Measurements from ENCODE around the gene ANXA11.

Gene ANXA11

DNA sequence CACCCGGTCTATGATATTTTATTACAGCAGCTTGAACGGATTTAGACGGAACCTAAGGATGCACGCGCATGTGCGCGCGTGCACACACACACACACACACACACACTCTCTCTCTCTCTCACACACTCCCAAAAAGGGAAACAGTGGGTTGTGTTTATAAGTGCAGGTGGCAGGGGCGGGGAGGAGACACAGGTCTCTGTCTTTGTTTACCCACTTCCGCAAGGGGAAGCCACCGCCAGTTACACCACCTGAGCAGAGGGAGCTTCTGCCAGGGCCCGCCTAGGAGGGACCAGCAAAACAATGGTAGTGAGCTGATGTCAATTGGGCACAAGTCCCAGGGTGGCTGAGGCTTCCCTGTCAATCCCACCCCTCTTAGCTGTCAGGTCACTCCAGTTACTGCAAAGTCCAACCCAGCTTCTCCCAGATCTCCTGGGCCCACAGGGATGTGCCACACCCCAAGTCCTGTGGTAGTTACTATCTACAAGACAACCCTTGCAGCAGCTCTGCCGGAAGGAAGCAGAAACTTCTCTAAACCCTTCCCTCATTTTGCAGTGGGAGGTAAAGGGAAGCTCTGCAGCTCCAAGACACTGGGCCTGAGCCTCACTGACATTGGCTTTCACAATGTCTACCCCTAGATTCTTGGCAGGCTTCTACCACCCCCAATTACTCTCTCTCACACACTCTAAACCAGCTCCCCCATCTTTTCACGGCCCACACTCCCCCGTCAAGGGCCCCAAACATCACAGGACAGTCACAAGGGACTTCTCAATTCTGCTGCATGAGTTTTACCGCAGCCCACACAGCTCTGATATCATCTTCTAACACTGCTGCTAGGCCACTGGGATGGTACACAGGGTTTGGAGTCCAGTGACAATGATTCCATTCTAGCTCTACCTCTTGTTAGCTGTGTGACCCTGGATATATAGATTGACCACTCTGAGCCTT lies 17.6 kb downstream of the ANXA11 start:
- no peak for FAIRE-seq

DNA sequence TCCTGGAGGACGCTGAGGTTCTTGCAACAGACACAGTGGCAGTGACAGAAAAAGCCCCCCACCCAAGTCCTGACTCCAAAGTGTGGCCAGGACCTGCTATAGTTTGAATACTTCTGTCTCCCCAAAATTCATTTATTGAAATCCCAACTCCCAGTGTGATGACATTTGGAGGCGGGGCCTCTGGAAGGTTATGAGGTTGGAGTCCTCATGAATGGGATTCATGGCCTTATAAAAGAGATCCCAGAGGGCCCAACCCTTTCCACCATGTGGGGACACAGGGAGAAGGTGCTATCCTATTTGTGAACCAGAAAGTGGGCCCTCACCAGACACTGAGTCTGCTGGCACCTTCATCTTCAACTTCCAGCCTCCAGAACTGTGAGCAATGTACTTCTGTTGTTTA lies 18.3 kb downstream of the ANXA11 start:
- no peak for FAIRE-seq

DNA sequence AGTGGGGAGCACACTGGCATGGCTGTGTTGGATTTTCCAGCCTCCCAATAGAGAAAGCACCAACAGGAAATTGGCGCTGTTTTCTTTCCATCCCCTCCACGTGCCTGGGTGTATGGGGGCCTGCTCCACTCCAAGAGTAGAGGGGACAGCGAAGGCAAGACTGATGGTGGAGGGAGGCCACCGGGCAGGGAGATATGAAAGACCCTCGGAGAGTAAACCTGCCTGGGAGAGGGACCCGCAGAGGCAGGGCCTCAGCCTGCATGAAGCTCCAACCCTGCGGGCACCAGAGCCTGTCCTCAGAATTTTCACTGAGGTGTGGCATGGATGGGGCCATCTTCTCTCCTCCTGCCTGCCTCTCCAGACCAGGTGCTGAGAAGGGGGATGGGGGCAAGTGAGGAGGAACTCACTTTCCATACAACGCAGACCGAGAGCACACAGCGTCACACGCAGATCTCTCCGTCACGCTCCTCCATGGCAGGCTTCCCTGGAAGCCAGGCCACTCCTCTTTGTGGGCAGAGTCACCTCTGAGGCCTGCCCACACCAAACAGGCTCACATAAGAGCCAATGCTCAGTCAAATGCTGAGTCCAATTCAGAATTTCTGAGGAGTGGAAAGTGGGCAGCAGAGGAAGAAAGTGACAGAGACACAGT lies 18.8 kb downstream of the ANXA11 start:
- no peak for FAIRE-seq

DNA sequence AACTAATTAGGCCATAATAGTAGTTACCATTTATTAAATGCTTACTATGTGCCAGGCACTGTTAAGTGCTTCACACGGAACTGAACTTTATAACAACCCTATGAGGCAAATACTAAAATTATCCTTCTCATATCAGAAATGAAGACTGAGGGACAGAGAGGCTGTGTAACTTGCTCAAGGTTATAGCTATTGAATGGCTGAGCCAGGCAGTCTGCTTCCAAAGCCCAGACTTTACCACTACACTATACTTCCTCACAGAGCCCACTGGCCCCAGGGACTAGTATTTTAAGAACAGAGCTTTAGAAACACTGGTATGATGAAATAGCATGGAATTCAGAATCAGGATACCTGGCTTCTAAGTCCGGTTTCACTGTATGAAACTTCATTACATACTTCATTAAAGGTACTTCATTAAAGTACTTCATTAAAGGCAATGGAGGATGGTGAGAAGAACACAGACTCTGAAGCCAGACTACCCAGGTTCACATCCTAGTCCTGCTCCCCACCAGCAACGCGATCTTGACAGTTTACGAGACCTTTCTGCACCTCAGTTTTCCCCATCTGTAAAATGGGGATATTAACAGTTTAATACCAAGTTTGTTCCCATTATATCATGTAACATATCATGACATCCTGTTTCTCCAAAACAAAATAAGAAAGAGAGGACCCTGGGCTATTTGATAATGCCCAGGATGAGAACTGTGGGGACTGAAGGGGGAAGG lies 19.6 kb downstream of the ANXA11 start:
- FAIRE-seq: no peak

DNA sequence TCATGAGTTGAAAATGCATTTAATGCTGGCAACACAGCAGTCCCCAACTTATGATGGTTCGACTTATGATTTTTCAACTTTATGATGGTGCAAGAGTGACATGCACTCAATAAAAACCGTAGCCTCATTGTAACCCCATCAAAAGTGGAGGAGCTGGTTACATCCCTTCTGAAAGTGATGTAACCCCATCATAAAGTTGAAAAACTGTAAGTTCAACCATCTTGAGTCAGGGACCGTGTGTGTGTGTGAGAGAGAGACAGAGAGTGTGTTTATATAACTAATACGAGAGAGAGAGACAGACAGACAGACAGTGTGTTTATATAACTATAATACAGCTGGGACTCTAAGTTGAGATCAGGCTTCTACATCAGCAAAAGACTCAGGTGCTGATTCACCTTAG lies 21.0 kb downstream of the ANXA11 start:
- no peak for FAIRE-seq

DNA sequence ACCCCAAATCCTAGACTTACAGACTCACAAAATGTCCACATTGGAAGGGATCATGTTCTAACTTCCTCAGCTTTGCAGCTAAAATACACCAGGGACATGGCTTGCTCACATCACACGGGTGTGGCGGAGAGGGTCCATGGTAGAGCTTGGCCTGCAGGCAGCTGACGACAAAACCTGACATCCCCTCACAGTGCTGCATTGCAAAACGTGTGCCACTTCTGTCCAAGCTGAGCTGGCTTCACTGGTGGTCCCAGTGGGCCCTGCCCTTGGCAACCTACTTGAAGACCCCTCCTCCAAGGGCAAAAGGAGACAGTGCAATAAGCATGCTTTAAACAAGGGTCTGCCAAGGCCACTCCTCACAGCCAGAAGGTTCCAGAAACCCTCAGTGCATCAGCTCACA lies 21.9 kb downstream of the ANXA11 start:
- FAIRE-seq: no peak

DNA sequence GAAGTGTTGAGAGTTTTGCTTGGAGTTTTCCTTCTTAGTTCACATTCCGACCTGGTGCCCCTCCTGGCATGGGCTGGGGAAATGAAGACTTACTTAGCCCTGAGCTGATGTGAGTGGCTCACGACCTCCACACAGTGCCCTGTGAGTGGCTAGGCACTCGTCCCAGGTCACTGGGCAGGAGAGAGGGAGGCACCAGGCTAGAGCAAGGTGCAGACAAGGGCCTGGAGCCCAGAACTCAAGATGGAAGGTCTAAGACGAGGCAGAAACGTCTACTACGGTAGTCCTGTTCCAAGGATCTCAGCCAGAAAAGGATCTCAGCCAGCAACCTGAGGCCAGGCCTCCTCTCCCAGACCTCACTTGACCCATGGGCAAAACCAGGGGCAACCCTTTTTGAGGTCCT lies 22.4 kb downstream of the ANXA11 start:
- FAIRE-seq: no peak

DNA sequence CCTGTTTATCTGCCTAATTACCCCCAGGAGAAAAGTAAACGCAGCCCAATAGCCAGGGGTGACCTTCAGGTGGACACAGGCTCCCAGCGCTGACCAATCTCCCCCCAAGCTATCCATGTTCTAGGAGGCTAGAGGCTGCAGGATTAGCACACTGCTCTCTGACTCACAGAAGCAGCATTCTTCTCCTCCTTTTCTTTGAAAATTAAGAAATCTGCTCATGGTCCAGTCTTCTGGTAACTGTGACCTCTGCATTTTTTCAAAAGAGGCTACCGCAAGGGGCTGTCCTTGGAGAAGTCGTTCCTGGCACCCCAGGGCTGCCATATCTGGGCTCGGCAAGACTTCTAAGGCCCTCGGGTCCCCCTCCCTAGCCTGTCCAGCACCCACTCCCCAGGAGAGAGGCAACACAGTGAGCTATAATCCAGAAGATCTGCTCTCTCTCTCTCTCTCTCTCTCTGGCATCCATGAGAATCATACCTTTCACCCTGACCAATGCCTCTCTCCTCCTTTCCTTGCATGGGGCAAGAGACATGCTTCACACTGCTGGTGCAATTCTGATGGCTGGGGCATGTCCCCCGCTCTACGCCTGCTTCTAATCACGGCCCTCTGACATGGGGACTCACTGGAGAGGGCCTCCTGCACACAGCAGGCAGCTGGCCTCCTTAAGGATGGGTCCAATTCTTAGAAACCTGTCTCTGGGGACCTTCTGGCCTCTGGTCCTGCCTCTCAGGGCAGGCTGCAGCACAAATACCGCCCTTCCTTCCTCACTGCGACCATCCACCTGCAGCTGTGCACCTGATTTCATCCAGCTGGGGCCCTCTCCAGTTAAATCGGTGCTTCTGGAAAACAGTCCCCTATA lies 27.3 kb downstream of the ANXA11 start:
- FAIRE-seq: no peak

DNA sequence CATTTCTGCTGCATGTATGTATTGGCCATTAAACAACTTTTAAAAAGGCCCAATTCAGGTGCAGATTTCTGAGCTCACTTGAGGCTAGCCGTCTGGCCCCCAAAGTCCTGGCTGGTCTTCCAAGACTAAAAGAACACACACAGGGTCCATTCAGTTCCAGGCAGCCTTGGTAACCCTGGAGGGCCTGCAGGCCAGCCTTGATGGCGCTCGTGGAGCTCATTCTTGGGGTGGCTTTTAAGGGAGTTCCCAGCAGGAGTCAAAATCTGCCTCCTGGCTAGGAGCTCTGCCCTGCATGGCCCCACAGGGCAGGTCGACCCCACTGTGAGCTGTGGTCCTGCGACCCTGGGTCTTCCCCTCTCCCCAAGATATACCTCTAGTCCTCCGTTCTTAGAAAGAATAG lies 28.8 kb downstream of the ANXA11 start:
- no peak for FAIRE-seq

DNA sequence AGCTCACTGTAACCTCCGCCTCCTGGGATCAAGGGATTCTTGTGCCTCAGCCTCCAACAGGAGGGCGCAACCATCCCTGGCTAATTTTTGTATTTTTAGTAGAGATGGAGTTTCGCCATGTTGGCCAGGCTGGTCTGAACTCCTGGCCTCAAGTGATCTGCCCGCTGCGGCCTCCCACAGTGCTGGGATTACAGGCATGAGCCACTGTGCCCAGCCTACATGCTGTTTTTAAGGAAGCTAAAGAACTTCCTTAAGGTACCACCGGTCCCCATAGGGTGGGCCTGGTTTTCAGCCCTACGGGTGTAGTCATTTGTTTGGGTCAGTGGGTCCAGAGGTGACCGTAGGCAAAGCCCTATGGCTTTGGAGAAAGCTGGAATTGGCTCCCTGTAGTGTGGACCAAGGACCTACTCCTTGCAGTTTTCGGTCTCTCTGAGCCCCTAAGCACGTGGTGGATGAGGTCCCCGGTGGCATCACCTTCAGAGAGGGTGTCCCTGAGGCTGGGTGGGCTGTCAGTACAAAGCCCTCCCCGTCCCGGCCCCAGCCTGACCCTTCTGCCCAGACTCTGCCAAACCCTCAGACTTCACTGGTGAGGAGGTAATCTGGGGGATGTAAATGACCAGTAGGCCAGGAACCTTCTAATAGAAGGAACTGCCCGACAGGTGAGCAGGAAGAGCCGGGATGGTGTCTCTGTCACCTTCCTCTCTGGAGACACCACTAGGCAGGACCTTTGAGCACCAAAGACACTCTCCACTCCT lies 30.5 kb downstream of the ANXA11 start:
- no peak for FAIRE-seq

DNA sequence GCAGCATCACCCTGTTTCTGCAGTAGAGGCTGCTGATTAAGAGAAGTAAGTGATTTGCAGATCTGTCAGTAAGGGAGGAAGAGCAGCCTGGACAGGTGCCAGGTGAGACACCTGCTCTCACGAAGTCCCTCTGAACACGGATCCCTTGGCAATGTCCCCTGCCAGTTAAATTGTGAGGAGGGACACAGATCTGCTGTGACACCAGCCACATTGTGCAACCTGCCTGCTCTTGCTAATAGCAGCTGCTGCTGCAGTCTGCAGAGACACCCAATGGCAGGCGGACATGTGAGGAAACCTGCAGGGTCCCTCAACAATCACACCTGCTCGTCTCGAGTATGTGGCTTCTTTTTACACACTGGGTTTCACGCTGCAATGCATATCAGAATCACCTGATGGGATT lies 31.9 kb downstream of the ANXA11 start:
- FAIRE-seq: no peak

DNA sequence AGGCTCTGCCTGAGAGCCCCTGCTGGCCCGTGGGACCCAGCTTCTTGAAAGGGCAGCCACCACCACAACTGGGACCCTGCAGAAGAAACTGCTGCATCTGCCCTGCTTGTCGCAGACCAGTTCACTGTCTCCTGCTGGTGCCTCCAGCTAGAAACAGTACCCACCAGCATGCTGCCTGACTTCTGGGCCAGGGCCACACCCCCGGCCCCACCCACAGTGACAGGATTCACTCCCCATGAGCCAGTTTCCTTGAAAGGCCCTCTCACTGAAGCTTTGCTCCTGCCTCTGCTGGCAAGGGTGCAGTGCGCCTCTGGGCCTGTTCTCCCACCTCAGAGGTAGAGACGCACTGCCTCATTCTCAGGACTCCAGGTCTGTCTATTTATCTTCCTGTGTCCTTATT lies 32.4 kb downstream of the ANXA11 start:
- FAIRE-seq: no peak

DNA sequence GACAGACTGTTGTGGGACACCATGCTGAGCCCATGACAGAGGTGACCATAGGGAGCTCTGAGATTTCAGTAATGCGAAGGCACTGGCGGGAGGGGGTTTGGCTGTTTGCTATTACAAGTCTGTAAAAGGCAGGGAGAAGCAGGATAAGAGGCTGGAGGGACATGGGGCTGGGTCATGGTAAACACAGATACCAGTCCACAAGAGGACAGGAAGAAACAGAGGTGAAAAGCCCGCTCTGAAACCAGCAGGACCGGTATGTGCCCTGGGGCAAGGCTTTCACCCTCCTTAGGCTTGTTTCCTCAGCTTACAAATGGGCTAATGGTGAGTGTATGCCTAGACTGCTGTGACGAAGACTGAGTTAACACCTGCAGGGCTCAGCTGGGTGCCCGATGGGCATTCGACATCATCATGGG lies 34.1 kb downstream of the ANXA11 start:
- FAIRE-seq: no peak

DNA sequence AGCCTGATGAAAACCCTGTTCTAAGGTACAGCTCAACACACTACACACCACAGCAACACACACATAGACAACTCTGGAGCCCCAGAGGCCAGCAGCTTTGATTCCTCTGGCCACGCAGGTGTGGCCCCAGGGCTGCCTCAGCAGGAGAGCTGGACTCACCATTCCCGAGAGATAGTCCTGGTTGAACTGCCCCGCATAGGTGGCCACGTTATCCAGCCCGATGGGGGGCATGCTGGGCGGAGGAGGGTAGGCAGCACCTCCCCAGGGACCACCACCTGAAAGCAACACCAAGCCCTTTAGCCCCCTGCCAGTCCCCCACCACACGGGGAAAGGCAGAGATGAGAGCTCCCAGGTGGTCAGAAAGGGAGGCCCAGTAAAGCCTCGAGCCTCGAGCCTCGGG lies 34.7 kb downstream of the ANXA11 start:
- FAIRE-seq: no peak

DNA sequence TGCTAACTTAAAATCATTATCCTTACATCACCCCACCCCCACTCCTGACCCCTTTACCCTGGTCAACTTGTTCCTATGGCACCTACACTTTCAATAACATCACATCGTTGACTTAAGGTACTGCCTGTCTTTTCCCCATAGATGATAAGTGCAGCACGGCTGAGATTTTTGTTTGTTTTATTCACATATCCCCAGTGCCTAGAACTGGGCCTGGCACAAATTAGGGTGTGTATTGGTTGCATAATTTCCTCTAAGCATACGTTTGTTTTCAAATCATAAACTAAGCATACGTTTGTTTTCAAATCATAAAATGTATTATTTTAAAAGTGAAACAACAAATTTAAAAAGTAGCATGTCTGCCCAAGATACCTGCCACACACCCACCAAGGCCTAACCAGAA lies 35.3 kb downstream of the ANXA11 start:
- no peak for FAIRE-seq

DNA sequence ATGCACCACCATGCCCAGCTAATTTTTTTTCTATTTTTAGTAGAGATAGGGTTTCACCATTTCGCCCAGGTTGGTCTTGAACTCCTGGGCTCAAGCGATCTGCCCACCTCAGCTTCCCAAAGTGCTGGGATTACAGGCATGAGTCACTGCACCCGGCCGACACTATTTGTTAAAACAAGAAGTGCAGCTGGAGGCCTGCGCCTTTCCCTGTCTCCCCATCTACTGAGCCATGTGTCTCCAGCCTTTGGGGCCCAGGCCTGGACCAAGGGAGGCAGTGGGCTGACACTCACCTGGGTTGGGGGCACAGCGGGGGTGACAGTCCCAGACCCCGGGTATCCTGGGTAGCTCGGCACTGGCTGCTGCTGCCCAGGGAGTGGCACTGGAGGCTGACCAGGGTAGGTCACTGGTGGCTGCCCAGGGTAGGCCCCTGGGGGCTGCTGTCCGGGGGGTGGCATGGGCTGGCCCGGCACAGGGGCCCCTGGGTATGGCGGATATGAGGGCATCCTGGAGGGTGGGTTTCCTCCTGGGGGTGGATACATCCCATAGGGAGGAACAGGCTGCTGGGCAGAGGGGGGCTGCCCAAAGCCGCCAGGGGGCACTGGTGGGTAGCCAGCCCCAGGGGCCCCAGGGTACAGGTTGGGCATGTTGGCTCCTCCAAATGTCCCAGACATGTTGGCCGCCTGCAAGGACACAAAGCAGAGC lies 36.5 kb downstream of the ANXA11 start:
- no peak for FAIRE-seq

DNA sequence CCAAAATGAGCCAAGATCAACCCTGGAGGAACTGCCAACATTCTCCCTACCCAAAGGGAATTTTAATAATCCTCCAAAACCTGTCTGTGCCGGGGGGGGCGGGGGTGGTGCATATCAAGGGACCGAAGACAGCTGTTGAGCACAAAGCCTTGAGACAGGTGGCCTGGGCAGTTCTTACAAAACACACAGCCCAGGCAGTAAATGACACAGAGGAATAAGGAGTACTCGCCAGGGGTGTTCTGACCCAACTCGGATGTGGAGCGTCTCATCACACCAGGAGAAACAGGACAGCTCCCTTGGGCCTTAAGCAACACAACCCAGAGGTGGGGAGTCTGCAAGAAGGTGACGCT lies 37.2 kb downstream of the ANXA11 start:
- no peak for FAIRE-seq

DNA sequence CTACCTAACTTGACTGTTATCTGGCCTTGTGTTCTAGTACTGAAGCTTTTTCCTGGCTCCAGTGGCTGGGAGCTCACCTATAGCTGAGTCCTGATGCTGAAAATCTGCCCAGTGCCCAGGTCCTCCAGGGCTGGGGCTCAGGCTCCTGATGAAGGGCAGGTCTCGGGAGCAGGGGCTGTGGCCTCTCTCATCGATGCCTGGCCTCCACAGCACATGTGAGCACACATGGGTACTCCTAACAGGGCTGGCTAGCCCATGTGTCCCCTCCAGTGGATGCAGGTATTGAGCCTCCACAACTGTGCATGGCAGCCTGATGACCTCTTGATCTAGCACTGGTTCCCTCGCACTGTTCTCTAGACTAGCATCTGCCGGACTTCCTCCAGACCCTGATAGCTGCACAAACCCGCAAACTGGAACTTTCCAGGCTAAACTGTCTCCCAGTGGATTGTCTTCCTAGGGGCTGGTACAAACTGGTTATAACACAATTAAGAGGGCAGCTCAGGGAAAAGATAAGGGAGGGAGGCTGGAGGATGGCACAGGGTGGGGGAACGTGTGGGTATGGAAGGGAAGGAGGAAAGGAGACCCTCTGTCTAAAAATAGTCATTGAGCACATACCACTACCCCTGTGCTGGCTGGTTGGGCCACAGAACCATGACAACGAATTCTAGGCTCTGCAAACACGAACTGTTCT lies 37.7 kb downstream of the ANXA11 start:
- no peak for FAIRE-seq

DNA sequence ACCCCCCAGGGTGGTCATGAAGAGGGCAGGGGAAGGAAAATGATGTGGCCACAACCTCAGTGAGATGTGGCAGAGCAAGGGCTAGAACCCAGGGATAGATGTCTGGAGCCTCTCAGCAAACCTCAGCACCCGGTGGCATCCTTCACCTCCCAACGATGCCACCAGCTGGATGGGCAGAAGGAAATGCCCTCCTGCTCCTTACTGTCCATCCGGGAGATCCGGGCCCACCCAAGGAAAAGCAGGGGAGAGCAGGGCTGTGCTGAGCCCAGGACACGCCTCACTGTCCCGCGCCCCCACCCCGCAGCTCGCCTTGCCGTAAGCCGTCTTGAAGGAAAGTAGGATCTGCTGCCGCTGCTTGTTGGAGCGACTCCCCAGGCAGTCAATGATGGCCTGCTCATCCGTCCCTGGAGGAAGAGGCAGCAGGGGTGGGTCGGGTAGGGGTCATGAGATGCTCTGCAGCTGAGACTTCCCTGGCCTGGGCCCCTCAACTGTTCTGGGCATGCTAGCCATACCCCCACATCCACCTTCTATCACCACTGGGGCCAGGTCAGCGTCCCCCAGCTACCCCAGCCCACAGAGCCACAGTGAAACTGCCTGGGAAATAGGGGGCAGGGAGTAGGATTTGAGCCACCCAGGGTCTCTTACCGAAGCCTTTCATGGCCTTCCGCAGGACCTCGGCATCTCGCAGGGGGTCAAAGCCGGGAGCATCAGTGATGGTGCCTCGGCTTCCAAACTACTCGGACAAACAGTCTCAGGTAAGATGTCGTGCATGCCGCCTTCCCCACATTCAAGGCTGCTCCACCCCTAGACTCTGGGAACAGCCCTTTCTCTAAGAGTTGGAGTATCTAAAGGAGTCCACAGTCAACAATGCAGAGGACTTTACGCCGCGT lies 38.5 kb downstream of the ANXA11 start:
- no peak for FAIRE-seq

DNA sequence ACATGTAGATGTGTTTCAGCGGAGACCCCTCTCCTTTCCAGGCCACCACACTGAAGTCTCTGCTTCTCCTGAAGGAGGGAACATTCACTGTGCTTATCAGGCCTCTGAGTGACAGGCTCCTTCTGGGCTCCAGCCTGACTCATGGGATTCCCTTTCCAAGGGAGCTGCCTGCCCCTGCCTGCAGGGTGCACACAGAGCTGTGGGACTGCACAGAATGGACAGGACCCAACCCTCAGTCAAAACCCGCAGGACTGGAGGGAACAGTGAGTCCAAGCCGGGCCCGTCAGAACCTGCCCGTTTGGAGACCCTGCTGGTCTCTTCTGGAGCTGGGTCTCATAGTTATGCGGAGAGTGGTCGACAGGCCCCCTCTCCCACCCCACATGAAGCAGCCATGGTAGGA lies 40.2 kb downstream of the ANXA11 start:
- no peak for FAIRE-seq

All from islet of Langerhans (tissue), 1 donor.